ENCODE results near the gene LRMDA.

- TF ChIP-seq, protein P1, sequence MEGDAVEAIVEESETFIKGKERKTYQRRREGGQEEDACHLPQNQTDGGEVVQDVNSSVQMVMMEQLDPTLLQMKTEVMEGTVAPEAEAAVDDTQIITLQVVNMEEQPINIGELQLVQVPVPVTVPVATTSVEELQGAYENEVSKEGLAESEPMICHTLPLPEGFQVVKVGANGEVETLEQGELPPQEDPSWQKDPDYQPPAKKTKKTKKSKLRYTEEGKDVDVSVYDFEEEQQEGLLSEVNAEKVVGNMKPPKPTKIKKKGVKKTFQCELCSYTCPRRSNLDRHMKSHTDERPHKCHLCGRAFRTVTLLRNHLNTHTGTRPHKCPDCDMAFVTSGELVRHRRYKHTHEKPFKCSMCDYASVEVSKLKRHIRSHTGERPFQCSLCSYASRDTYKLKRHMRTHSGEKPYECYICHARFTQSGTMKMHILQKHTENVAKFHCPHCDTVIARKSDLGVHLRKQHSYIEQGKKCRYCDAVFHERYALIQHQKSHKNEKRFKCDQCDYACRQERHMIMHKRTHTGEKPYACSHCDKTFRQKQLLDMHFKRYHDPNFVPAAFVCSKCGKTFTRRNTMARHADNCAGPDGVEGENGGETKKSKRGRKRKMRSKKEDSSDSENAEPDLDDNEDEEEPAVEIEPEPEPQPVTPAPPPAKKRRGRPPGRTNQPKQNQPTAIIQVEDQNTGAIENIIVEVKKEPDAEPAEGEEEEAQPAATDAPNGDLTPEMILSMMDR (IDR thresholded peaks at IDR 0.05) = no peak
- TF ChIP-seq POLR2AphosphoS5 (IDR thresholded peaks at IDR 0.05) (no peak), POLR2A (IDR thresholded peaks at IDR 0.05) (no peak)
These were observed 8.5 kb upstream of the LRMDA start for GRCh38 chr10:75422913-75423312.
